Measurements from ENCODE around the gene TMEM129. TPM values are rescaled to one million over a fixed set of nuclear protein-coding genes. Genes with fewer than 3 reads are reported as not detected.

TMEM129 gene
- total and polyA plus RNA-seq, 10 of the 15 experiments (the other 5 are each of a cell fraction or from before 2014, with no cell fraction given), result 0.19 to 24.9 (median 13.2) TPM

DNA sequence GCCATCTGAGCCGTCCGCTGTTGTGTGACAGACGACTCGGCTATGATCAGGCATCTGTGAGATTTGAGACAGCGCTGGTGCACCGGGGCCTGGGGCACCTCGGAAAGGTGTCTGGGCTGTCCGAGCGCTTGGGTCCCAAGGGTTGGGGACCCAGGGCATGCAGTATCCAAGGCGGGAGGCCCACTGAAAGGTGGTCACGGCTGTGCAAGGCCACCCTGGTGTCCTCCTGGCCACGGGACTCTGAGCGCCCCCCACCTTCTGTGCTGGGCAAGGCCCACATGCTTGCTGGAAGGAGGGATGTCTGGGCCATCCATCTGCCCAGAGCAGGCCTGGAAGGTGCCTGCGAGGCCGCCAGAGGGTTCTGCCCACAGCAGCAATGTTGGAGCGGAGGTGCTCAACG is 20.1 kb upstream of the TMEM129 start:
- RAD21 ChIA-PET (ENCODE audit: unreplicated experiment), result no interaction called here
- no peaks in the 10 kb centered on the region for H3K27me3 ChIP-seq (replicated peaks in 1 of 2; ENCODE audit: control insufficient read depth in 2 of 2, insufficient read depth in 2 of 2, low read length in 1 of 2)
- H3K4me2 ChIP-seq (ENCODE audit: control insufficient read depth, insufficient read depth), result no peak overlapping the region
- 85% methylated on average over 12 of the region's 17 CpGs for WGBS (ENCODE audit: insufficient coverage, insufficient replicate concordance, low lambda C conversion rate, missing lambda C conversion rate)
- H3K9ac ChIP-seq (ENCODE audit: control insufficient read depth, insufficient read depth, low read length), result no peak overlapping the region
- in situ Hi-C loops (cut with MboI) (loop anchor here (5.0 kb wide), 2 partner anchors 76 to 166 kb away; no protein-coding TSS in a partner anchor), intact Hi-C loops (cut with micrococcal nuclease; ENCODE audit: unreplicated experiment) (no loop called here)
- no peak overlapping the region for H2AFZ ChIP-seq (ENCODE audit: control insufficient read depth, low read depth, low read length)
- SMC1A ChIA-PET (ENCODE audit: uncharacterized antibody, unreplicated experiment), result no interaction called here
- FAIRE-seq, result no peak
- TF ChIP-seq BMI1 (IDR thresholded peaks at IDR 0.05; ENCODE audit: borderline replicate concordance), result no peak
- TF ChIP-seq HCFC1 (IDR thresholded peaks at IDR 0.05; ENCODE audit: low read length), result no peak
- no peak for TF ChIP-seq SUZ12 (IDR thresholded peaks at IDR 0.05; ENCODE audit: unreplicated experiment)
- no peak for TF ChIP-seq TARDBP (IDR thresholded peaks at IDR 0.05; ENCODE audit: borderline replicate concordance)
- TF ChIP-seq, protein P1, sequence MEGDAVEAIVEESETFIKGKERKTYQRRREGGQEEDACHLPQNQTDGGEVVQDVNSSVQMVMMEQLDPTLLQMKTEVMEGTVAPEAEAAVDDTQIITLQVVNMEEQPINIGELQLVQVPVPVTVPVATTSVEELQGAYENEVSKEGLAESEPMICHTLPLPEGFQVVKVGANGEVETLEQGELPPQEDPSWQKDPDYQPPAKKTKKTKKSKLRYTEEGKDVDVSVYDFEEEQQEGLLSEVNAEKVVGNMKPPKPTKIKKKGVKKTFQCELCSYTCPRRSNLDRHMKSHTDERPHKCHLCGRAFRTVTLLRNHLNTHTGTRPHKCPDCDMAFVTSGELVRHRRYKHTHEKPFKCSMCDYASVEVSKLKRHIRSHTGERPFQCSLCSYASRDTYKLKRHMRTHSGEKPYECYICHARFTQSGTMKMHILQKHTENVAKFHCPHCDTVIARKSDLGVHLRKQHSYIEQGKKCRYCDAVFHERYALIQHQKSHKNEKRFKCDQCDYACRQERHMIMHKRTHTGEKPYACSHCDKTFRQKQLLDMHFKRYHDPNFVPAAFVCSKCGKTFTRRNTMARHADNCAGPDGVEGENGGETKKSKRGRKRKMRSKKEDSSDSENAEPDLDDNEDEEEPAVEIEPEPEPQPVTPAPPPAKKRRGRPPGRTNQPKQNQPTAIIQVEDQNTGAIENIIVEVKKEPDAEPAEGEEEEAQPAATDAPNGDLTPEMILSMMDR (IDR thresholded peaks at IDR 0.05 in 2 of 3, conservative IDR thresholded peaks at IDR 0.05 in 1 of 3; ENCODE audit: control insufficient read depth in 2 of 3, extremely low read depth in 1 of 3, insufficient read depth in 1 of 3, low read depth in 3 of 3, low read length in 3 of 3), result no peak
- TF ChIP-seq, protein P2, sequence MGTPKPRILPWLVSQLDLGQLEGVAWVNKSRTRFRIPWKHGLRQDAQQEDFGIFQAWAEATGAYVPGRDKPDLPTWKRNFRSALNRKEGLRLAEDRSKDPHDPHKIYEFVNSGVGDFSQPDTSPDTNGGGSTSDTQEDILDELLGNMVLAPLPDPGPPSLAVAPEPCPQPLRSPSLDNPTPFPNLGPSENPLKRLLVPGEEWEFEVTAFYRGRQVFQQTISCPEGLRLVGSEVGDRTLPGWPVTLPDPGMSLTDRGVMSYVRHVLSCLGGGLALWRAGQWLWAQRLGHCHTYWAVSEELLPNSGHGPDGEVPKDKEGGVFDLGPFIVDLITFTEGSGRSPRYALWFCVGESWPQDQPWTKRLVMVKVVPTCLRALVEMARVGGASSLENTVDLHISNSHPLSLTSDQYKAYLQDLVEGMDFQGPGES (IDR thresholded peaks at IDR 0.05), result no peak
- TF ChIP-seq JUND (IDR thresholded peaks at IDR 0.05; ENCODE audit: low read depth, low read length), result no peak
- no peak overlapping the region for H3K27ac ChIP-seq (ENCODE audit: control insufficient read depth, insufficient read depth)
- H3K4me1 ChIP-seq (ENCODE audit: control insufficient read depth, insufficient read depth, low read length), result no peaks in the 10 kb centered on the region
- no peak for DNase-seq (ENCODE audit: low read depth, low spot score)
- no TSS peak for BruUV-seq (replicated peaks)
- H3K9me3 ChIP-seq (replicated peaks; ENCODE audit: control insufficient read depth, insufficient read depth, low read length), result peaks cover 18% of the 10 kb centered on the region
- no peaks in the 10 kb centered on the region for H3K79me2 ChIP-seq (ENCODE audit: control insufficient read depth, insufficient read depth, low read length)
- ATAC-seq, result no peak
- no peaks in the 10 kb centered on the region for H4K20me1 ChIP-seq (ENCODE audit: control insufficient read depth, insufficient read depth)
- H3K36me3 ChIP-seq (ENCODE audit: control insufficient read depth in 2 of 2, insufficient read depth in 2 of 2, low read length in 1 of 2), result peaks cover 38 to 52% of the 10 kb centered on the region in 2 experiments
- no peak overlapping the region for H3K4me3 ChIP-seq
- CTCF ChIA-PET, result interaction anchor here (2.2 kb wide), 1 partner anchor 48 kb away, joined by 8 read pairs; no protein-coding TSS in a partner anchor
- POLR2A ChIA-PET, result no interaction called here

Data from GM12878 (cell line).